ENCODE measurements around the gene SRPK2. TPM values are rescaled to one million over a fixed set of nuclear protein-coding genes. Genes with fewer than 3 reads are reported as not detected.

The SRPK2 gene
- total and polyA plus RNA-seq, 2 of the 8 experiments (the other 6 are each of a cell fraction or from before 2014, with no cell fraction given): 10.0 to 47.1 TPM

DNA sequence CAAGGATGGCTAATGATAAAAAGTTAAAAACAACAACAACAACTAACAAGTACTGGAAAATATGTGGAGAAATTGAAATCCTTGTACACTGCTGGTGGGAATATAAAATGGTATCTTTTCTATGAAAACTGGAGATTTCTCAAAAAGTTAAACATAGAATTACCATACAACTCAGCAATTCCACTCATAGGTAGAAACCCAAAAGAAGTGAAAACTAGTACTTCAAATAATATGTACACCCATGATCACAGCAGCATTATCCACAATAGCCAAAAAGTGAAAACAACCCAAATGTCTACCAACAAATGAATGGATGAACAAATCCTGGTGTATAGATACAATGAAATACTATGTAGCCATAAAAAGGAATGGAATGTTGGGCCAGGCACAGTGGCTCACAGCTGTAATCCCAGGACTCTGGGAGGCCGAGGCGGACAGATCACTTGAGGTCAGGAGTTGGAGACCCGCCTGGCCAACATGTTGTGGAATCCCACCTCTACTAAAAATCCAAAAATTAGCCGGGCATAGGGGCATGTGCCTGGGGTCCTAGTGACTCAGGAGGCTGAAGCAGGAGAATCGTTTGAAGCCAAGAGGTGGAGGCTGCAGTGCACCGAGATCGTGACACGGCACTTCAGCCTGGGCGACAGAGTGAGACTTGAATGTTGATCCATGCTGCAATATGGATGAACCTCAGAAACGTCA lies 66.8 kb downstream of the SRPK2 start (continued):
- TF ChIP-seq POU5F1 (IDR thresholded peaks at IDR 0.05; ENCODE audit: low read depth, low read length): no peak
